ENCODE measurements around the gene KCNH8.

Gene KCNH8

DNA sequence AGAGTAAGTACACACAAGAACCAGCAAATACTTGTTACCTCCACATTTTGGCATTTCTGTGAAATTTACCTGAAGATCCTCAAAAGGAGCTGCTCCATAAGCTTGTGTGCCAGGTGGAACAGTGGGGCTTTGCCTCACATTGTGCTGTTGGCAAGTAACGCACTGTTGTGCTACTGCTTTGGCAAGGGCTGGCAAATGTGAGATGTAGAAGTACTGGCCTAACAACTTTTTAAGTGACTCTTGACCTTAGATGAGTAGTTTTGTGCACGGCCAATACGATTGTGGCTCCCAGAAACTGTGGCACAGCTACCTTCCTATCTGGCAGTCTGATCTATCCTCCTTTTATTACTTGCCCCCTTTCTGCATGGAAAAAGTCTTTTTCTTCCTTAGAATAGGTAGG, 337.0 kb downstream of the KCNH8 start:
- DNase-seq (ENCODE audit: low read depth), result no peak

DNA sequence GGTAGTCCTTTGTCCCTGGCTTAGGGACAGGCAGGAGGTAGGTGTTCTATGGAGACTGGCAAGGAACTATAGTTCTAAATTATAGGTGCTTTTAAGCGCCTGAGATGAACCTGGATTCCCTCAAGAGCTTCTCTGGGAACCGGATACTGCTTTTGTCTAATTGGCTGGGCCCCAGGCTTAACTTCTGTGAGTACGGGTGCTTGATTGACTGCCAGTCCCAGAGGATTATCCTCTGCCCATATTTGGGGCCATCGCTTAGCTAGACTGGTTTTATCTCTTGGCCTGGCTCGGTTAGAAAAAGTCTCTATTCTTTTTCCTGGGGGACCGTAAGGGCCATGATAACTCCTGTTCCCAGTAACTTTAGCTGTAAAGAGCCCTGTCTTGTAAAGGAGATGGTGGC, 339.1 kb downstream of the KCNH8 start:
- no peak for DNase-seq (ENCODE audit: low read depth)

DNA sequence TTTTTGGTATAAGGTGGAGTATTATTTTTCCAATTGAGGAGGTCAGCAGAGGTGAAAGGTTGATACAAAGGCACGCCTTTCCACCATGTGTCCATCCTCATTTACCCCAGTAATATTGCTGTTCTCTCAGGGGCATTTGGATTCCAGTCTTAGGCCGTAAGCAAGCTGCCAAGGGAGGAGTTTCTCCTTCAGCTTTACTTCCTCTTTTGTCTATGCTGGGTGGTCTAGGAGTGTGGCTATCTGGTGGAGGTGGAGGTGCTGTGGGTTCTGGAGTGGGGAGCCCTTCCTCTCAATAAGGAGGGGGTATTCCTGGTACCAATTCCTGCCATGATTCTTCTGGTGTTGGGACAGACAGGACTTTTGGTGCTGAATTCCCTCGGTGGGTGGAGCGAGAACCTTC, 340.6 kb downstream of the KCNH8 start:
- DNase-seq (ENCODE audit: low read depth), result no peak

DNA sequence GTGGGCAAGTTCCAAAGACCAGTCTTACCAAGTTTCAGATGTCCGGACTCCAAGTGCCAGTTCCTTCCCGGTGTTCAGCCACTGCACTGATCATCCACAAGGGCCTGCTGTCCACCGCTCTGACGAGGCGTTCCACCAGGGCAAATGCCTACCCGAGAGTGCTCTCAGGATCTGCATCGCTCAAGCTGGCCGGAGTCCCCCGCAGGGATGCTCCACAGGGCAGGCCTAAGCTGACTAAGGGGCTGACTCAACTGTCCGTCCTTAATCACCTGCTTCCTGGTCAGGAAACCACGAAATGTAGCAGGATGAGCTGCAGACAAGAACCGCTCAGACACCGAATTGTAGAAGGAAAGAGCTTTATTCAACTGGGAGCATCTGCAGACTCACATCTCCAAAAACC, 341.6 kb downstream of the KCNH8 start:
- no peak for DNase-seq (ENCODE audit: low read depth)

DNA sequence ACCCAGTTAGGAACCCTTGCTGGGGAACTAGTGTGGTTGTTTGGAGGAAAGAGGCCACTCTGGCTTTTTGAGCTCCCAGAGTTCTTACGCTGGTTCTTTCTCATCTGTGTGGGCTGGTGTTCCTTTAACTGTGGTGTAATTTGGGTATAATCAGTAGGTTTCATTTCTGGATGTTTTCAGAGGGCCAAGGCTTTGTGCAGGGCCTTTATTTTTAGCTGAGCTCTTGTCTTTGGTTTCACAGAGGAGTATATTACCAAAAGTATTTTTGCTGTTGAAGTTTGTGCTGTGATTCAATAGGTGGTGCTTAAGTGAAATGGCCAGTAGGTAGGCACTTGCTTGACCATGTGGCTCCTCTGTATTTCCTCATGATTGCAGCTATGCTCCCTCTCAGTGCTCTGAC, 357.9 kb downstream of the KCNH8 start:
- DNase-seq (ENCODE audit: low read depth), result no peak

DNA sequence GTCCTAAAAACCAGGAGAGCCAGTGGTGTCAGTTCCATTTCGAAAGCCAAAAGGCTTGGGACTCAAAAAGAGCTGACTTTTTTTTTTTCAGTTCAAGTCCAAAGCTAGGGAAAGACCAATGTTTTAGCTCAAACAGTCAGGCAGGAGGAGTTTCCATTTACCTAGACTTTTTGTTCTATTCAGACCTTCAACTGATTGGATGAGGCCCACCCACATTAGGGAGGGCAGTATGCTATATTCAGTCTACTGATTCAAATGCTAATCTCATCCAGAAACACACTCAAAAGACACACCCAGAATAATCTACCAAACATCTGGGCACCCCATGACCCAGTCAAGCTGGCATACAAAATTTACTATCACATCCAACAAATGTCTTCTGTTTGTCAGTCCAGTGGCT, 374.0 kb downstream of the KCNH8 start:
- no peak for DNase-seq (ENCODE audit: low read depth)

DNA sequence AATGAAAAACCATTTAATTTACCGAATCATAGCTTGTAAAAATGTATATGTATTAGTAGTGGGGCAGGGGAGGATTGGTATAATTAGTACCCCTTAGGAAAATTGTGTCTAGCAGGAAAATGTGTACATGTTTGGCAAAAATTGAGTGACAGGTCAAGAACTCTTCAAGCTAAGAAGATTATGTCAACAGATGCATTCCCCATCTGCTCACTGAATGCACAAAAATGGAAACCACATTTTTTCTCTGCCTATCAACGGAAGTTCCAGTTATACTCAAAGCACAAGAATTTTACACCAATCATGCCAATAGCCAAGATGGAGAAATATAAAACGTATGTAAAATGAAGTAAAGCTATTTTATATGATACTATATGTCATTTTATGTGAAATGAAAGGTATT, 377.8 kb downstream of the KCNH8 start:
- no peak for DNase-seq (ENCODE audit: low read depth)

DNA sequence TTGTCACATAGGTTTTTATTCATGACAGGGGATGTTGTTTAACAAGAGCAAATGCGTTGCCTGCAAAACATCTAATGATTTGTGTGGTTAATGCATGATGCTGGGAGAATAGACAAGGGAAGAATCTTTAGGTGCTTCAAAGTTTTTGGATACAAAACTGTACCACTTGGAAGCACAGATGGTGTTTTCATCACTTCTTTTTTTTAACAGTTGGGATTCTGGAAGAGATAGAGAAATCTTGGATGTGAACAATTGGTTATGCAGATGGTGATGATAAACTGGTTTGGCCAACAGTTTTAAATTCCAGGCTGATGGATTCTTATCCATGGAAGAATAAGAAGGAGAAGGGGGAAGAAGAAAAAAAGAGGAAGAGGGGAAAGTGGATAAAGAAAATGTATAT, 379.4 kb downstream of the KCNH8 start:
- no peak for DNase-seq (ENCODE audit: low read depth)

DNA sequence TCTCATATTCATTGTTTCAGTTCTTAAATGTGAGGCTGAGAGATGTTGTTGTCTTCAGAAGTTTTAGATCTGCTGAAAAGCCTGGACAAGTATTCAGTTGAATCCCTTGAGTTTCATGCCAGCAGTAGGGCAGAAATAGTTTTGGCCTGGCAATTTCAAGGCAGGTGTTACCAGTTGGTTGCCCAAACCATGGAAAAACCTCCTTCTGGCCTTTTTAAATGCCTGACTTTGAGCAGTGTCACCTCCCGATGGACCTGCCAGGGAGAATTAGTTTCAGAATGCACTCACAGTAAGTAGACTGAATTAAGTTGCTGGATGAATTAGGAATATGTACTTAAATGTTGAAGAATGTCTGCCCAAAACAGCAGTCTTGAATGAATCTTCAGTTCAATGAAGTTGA, 383.1 kb downstream of the KCNH8 start:
- DNase-seq (ENCODE audit: low read depth), result no peak

DNA sequence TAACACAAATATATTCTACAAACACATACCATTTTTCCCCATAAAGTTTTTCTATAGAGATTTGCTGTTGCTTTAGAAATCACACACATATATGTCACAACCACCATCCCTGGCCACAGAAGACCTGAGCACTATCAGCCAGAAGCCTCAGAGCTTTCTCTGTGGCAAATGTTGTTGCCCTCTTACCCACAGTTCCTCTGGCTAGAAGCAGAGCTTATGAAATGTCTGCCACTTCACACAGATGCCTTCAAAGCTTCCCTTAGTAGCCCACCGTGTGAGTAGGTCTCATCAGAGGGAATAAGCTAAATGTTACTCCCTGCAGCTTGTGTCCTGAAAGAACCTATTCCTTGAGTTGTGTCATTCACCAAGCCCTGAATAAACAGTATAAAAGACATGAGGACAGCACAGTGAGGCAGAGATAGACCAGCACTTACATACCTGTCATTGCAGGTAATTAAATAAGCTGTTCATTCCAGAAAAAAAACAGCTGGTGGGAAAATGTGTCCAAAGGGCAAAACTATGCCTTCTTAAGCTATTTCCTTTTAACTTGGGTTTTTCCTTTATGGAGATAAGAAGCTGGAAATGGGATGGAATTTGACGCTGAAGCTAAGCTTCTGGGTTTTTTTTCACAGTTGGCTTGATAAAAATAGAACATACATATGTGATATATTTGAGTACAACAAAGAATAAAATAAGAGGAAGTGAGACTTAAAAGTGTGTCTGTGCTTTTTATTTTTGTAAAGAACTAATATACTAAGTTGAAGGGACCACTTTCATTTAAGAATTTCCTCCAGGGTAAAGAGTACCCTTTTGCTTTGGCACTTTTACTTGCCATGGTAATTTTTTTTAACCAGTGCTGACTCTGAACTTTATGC, 391.4 kb downstream of the KCNH8 start:
- no peak for DNase-seq (ENCODE audit: low read depth)

DNA sequence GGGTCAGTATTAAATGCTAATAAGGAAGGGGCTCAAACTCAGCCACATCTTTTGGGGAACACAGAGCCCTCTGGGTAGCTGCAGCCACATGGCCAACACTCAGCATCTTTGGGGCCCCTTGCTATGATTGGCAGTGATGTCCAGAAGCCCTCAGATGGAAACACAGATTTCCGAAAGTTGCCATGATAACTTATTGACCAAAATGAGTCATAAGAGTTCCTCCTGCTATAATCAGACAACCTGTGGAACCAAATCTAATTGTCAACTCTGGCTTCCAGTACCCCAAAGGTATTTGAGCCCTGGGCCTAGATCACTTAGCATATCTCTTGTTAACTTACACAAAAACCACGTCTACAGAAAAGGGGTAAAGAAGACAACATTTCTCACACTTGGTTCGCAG, 392.2 kb downstream of the KCNH8 start:
- no peak for DNase-seq (ENCODE audit: low read depth)

DNA sequence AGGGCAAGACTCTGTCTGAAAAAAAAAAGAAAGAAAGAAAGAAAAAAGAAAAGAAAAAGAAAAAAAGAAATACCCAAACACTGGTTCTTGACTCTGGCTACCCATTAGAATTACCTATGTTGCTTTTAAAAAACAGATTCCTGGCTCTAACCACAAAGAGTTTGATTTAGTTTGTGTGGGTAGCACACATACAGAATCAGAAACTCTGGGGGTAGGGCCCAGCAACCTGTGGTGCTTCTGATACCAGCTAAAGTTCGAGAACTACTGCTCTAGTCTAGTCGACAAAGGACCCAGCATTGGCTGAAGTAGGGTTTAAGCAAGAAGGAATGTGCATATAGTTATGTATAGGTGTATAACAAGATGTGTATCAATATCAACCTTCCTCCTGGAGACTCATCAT, 393.0 kb downstream of the KCNH8 start:
- DNase-seq (ENCODE audit: low read depth), result no peak

DNA sequence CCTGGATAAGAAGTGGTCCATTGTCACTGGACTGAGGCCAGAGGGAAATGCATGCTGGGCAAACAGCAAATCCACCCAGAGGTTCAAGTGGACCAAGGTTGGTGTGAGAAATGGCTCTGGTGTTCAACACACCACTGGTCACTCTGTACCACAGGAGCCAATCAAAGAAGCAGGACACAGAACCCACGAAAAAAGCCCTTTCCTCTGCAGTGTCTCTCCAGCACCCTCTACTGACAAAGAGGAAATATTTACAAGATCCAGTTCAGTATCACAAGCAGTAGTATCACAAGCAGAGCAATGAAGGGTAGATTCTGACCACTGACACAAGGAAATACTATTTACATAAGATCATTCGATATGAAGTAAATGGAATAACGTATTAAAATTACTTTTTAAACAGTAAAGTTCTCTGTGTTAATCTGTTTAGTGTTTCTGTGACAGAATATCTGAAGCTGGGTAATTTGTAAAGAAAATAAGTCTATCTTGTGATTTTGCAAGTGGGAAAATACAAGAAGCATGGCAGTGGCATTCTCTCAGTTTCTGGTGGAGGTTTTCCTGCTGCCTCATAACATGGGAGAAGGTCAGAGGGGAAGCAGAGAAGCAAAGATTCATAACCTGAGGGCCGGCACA, 395.0 kb downstream of the KCNH8 start:
- no peak for DNase-seq (ENCODE audit: low read depth)

DNA sequence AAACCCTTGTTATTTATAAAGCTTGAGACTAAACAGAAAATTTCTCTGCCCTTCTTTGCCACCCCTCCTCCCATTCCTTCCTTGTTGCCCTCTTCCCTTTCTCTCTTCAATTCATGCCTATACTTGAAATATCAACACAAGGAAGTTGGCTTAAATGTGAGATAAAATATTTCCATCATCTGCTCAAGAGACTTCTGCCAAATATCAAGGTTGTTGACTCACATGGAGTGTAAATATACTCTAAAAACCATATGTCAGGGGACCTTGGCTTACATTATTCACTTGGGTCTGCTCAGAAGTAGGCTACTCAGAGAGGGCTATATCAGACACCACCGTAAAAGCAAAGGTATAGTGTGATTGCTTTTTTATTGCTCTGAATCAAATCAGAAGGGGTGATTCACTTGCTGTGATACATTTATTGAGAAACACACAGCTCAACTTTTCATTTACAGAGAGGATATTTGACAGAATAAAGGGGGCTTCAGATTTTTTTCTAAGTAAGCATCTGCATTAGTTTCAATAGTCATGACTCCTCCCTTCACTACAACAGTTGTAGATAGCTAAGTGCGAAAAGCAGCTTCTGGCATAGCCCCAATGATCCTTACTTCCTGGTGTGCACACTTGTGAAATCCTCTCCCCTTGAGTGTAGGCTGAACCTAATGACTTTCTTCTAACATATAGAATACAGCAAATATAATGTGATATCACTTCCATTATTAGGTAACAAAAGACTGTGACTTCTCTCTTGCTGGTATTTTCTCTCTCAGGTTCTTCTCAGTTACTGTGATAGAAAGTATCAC, 399.6 kb downstream of the KCNH8 start:
- DNase-seq (ENCODE audit: low read depth), result no peak

DNA sequence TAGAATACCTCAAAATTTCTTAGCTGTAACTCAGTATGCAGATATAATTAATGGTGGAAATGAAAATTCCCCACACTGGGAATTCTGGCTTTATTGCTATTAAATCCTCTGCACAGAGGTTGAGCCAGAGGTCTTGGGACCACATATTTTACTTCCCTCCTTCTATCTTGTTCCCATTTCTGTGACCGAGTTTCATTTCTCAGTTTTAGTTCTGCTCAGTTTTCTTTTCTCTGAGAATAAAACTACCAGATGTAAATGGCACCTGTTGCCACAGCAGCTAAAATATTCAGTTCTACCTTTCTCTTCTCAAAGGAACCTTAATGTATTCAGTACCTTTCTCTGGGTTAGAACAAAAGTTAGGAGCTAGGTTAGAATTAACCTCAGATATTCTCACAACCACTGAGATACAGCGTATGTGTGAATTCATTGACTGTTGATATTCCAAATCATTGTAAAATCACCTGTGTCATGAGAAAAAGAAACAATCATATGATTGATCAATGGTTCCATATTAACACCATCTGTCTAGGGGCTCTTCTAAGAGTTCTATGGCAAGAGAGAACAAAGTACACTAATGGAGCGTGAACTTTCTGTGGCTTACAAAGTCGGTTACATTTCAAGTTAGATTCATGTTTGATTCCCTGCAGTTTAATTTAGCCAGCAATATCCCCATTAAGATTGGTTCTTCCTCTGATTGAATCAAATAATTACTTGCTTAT, 411.6 kb downstream of the KCNH8 start:
- no peak for DNase-seq (ENCODE audit: low read depth)

DNA sequence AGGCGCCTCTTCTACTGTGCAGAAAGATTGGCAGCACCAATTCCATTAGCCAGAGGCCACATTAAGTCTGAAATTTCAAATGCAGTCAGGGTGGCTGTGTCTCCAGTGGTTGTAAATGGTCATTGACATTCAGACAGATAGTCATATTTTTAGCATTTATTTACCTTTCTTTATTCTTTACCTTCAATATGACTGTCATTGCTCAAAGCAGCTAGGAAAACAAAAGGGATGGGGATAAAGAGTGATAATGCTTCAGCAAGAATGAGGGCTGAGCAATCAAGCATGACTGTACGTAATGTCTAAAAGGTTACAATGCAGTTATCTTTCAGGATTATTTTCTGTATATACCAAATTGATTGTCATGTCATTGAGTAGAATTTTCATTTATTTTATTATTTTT, 425.3 kb downstream of the KCNH8 start:
- no peak for DNase-seq (ENCODE audit: low read depth)

DNA sequence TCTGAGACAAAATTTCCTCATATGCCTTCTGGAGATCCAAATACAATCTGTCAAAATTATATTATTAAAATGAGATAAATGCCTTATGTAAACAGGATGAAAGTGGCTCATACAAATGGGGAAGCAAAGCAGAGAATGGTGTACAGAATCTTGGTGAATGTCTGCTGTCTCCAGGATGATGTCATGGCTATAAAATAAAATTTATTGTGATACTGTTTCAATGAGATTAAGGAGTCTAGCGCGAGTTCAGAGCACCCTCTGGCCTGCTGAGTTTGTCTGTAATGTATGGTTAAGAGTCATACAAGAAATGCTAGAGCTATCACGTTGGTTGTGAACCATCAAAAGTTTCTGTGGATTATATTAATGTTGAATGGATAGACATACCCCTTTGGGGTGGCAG, 426.0 kb downstream of the KCNH8 start:
- no peak for DNase-seq (ENCODE audit: low read depth)

DNA sequence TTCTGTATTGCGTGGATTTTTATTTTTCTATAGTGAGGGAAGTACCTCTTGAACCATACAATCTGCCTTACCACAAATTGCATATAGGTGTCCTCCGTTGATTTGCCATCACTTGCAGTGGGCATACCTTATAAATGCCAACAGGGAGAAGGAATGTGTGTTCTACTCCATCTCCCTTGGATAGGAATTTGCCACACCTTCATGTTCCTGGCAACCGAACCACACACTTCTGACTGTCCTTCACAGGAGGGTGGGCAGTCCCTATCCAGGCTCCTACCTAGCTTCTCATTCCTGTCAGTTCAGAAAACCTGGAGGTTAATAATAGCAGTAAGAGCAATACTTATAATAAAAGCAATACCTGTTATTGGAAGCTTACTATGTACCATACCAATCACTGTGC, 428.0 kb downstream of the KCNH8 start:
- DNase-seq (ENCODE audit: low read depth), result no peak
